ENCODE measurements around the gene AVL9. TPM values are rescaled to one million over a fixed set of nuclear protein-coding genes. Genes with fewer than 3 reads are reported as not detected.
"Not testable (repeated sequence)": the region's sequence is repeated elsewhere in the genome, so short reads cannot be mapped to it uniquely, and the experiment has no call there.

Gene AVL9
- total RNA-seq, 1 experiment from 2014 or later, result 36.1 TPM

GRCh38 chr7:32462451-32462850, 32.8 kb upstream of the AVL9 start:
- POLR2A ChIA-PET (ENCODE audit: low non-redundant PET), result no interaction called here
- H3K9me3 ChIP-seq (ENCODE audit: low read depth, low read length, poor library complexity, severe bottlenecking), result no peaks in the 10 kb centered on the region
- no peaks in the 10 kb centered on the region for H3K4me1 ChIP-seq (ENCODE audit: insufficient read depth, low read length, poor library complexity, severe bottlenecking)
- CTCF ChIA-PET, result no interaction called here
- H3K27me3 ChIP-seq (replicated peaks; ENCODE audit: insufficient read depth, low read depth, low read length, poor library complexity), result peaks cover 4% of the 10 kb centered on the region
- H3K4me3 ChIP-seq (ENCODE audit: low read depth, low read length, poor library complexity, severe bottlenecking), result no peak overlapping the region
- intact Hi-C loops (cut with micrococcal nuclease; ENCODE audit: unreplicated experiment), result no loop called here
- no TSS peak for BruUV-seq (replicated peaks)
- TF ChIP-seq EZH2 (IDR thresholded peaks at IDR 0.05; ENCODE audit: borderline replicate concordance, low read depth, low read length, poor library complexity, severe bottlenecking), result no peak
- TF ChIP-seq, protein P1, sequence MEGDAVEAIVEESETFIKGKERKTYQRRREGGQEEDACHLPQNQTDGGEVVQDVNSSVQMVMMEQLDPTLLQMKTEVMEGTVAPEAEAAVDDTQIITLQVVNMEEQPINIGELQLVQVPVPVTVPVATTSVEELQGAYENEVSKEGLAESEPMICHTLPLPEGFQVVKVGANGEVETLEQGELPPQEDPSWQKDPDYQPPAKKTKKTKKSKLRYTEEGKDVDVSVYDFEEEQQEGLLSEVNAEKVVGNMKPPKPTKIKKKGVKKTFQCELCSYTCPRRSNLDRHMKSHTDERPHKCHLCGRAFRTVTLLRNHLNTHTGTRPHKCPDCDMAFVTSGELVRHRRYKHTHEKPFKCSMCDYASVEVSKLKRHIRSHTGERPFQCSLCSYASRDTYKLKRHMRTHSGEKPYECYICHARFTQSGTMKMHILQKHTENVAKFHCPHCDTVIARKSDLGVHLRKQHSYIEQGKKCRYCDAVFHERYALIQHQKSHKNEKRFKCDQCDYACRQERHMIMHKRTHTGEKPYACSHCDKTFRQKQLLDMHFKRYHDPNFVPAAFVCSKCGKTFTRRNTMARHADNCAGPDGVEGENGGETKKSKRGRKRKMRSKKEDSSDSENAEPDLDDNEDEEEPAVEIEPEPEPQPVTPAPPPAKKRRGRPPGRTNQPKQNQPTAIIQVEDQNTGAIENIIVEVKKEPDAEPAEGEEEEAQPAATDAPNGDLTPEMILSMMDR (conservative IDR thresholded peaks at IDR 0.05; ENCODE audit: low read depth, low read length), result no peak
- H3K36me3 ChIP-seq (ENCODE audit: insufficient read depth, low read length, poor library complexity, severe bottlenecking), result no peaks in the 10 kb centered on the region
- H3K27ac ChIP-seq (ENCODE audit: low read depth, low read length, poor library complexity, severe bottlenecking), result no peak overlapping the region
- no peak for DNase-seq (ENCODE audit: low spot score)

- POLR2A ChIA-PET (ENCODE audit: low non-redundant PET), result no interaction called here
These were observed 32.3 kb upstream of the AVL9 start for GRCh38 chr7:32462977-32463376.

DNA sequence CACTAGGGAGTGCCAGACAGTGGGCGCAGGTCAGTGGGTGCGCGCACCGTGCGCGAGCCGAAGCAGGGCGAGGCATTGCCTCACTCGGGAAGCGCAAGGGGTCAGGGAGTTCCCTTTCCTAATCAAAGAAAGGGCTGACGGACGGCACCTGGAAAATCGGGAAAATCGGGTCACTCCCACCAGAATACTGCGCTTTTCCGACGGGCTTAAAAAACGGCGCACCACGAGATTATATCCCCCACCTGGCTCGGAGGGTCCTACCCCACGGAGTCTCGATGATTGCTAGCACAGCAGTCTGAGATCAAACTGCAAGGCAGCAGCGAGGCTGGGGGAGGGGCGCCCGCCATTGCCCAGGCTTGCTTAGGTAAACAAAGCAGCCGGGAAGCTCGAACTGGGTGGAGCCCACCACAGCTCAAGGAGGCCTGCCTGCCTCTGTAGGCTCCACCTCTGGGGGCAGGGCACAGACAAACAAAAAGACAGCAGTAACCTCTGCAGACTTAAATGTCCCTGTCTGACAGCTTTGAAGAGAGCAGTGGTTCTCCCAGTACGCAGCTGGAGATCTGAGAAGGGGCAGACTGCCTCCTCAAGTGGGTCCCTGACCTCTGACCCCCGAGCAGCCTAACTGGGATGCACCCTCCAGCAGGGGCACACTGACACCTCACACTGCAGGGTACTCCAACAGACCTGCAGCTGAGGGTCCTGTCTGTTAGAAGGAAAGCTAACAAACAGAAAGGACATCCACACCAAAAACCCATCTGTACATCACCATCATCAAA, 30.5 kb upstream of the AVL9 start:
- BruUV-seq (replicated peaks); H3K9me3 ChIP-seq (ENCODE audit: low read depth, low read length, poor library complexity, severe bottlenecking); CTCF ChIA-PET; H3K4me3 ChIP-seq (ENCODE audit: low read depth, low read length, poor library complexity, severe bottlenecking); DNase-seq (ENCODE audit: low spot score); H3K27ac ChIP-seq (ENCODE audit: low read depth, low read length, poor library complexity, severe bottlenecking); H3K4me1 ChIP-seq (ENCODE audit: insufficient read depth, low read length, poor library complexity, severe bottlenecking); H3K27me3 ChIP-seq (replicated peaks; ENCODE audit: insufficient read depth, low read depth, low read length, poor library complexity); POLR2A ChIA-PET (ENCODE audit: low non-redundant PET); H3K36me3 ChIP-seq (ENCODE audit: insufficient read depth, low read length, poor library complexity, severe bottlenecking); intact Hi-C loops (cut with micrococcal nuclease; ENCODE audit: unreplicated experiment): not testable (repeated sequence)

More at GRCh38 chr7:32462977-32463376, 32.3 kb upstream of the AVL9 start:
- BruUV-seq (replicated peaks), result no TSS peak
- Histone ChIP-seq H3K27me3 (replicated peaks; ENCODE audit: insufficient read depth, low read depth, low read length, poor library complexity) (peaks cover 4% of the 10 kb centered on the region), H3K4me1 (ENCODE audit: insufficient read depth, low read length, poor library complexity, severe bottlenecking) (no peaks in the 10 kb centered on the region), H3K27ac (ENCODE audit: low read depth, low read length, poor library complexity, severe bottlenecking) (no peak overlapping the region), H3K9me3 (ENCODE audit: low read depth, low read length, poor library complexity, severe bottlenecking) (no peaks in the 10 kb centered on the region), H3K36me3 (ENCODE audit: insufficient read depth, low read length, poor library complexity, severe bottlenecking) (no peaks in the 10 kb centered on the region), H3K4me3 (ENCODE audit: low read depth, low read length, poor library complexity, severe bottlenecking) (no peak overlapping the region)
- intact Hi-C loops (cut with micrococcal nuclease; ENCODE audit: unreplicated experiment), result no loop called here
- no peak for DNase-seq (ENCODE audit: low spot score)
- CTCF ChIA-PET, result no interaction called here
- TF ChIP-seq EZH2 (IDR thresholded peaks at IDR 0.05; ENCODE audit: borderline replicate concordance, low read depth, low read length, poor library complexity, severe bottlenecking), result no peak

DNA sequence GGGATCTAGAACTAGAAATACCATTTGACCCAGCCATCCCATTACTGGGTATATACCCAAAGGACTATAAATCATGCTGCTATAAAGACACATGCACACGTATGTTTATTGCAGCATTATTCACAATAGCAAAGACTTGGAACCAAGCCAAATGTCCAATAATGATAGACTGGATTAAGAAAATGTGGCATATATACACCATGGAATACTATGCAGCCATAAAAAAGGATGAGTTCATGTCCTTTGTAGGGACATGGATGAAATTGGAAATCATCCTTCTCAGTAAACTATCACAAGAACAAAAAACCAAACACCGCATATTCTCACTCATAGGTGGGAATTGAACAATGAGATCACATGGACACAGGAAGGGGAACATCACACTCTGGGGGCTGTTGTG, 25.3 kb upstream of the AVL9 start:
- intact Hi-C loops (cut with micrococcal nuclease; ENCODE audit: unreplicated experiment); CTCF ChIA-PET; H3K27me3 ChIP-seq (replicated peaks; ENCODE audit: insufficient read depth, low read depth, low read length, poor library complexity); H3K36me3 ChIP-seq (ENCODE audit: insufficient read depth, low read length, poor library complexity, severe bottlenecking); H3K4me3 ChIP-seq (ENCODE audit: low read depth, low read length, poor library complexity, severe bottlenecking); H3K9me3 ChIP-seq (ENCODE audit: low read depth, low read length, poor library complexity, severe bottlenecking); BruUV-seq (replicated peaks); H3K27ac ChIP-seq (ENCODE audit: low read depth, low read length, poor library complexity, severe bottlenecking); DNase-seq (ENCODE audit: low spot score); H3K4me1 ChIP-seq (ENCODE audit: insufficient read depth, low read length, poor library complexity, severe bottlenecking); POLR2A ChIA-PET (ENCODE audit: low non-redundant PET): not testable (repeated sequence)
